Motor neuron (in vitro differentiated cells): ENCODE measurements around the gene ATP6V0D1. TPM values are rescaled to one million over a fixed set of nuclear protein-coding genes. Genes with fewer than 3 reads are reported as not detected.

Experiments used
- ATAC-seq, 8 experiments: fragments of 200-7000 bp; cut with Tn5 transposase; replicated peaks in 6 of 8; 2 replicates each; pipeline ENCODE4 v1.8.0; 2021; ENCODE audit warnings: mild to moderate bottlenecking in 8 of 8, moderate library complexity in 8 of 8
- H3K27ac ChIP-seq, 2 donors: fragments of 250-450 bp; sonication (Bioruptor Pico); 2 replicates each; pipeline ENCODE4 v1.9.0; 2021; ENCODE audit warnings: antibody characterized with exemption in 2 of 2, mild to moderate bottlenecking in 2 of 2, moderate library complexity in 1 of 2
- H3K4me1 ChIP-seq, 2 donors: fragments of 250-450 bp; sonication (Bioruptor Pico); replicated peaks in 1 of 2; 2 replicates each; pipeline ENCODE4 v1.6.1; 2021; ENCODE audit warnings: antibody characterized with exemption in 2 of 2, mild to moderate bottlenecking in 2 of 2, moderate library complexity in 1 of 2
- H3K4me3 ChIP-seq, 5 donors: fragments of 250-450 bp; sonication (Bioruptor Pico); 2 replicates each; pipeline ENCODE4 v1.9.0; 2021; ENCODE audit warnings: antibody characterized with exemption in 5 of 5, mild to moderate bottlenecking in 5 of 5, moderate library complexity in 4 of 5
- WGBS, 10 experiments: fragments of 450-650 bp; shearing (Covaris generic); methylation state at CpG; one replicate each; pipeline ENCODE4 v1.0.0; 2022; 5-methylcytosine and 5-hydroxymethylcytosine counted together
- in situ Hi-C, 9 experiments: fragments of 400-800 bp; cut with MboI; loops; one replicate each; pipeline ENCODE4 v1.15.0; 2021; ENCODE audit warnings: low sequenced_read_pairs in 9 of 9, low pct_unique_long_range_greater_than_20kb in 2 of 9; ENCODE audit not compliant: unreplicated experiment in 9 of 9
- total RNA-seq, 8 experiments: library from RNA; unstranded; fragments of 300-600 nt; gene quantifications; 2 replicates each; pipeline versions ENCODE4 v1.2.3 to v1.2.4, GENCODE V29; 2022

ATP6V0D1 gene
- total RNA-seq, 8 experiments from 2014 or later, result 56.6 to 139 (median 69.4) TPM

DNA sequence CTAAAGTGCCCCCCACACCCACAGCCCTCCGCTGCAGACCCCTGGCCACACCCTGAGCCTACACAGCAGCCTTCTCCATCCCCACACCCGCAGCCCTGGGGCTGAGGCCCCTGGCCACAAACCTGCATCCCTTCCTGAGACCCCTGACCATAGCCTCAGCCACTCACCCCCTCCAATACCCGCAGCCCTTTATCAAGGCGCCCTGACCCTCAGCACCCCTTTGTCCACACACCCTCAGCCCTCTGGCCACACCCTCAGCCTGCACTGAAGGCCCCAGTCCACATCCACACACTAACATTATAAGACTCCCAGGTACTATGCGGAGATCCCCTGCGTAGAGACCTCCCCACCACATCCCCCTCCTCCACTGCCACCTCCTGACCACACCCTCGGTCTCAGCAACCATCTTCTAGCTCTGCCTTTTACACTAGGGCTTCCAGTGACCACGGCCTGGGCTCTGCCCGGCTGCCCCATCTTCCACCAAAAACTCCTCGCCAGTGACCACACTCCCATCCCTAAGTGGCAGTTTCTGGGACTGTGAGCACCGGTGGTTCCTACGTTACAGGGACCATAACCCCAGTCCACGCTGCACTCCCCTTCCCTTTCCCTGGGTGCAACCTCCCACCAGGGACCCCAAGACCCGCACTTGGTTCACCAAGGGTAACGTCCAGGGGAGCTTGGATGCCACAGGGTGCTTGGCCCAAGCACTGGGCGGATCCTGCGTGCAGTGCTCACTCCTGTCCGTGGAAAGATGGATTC lies 88.5 kb downstream of the ATP6V0D1 start:
- 40 to 100% (median 75%) methylated on average over 1 to 4 of the region's 18 CpGs; no CpG with 5 or more reads in 4 of the 10 experiments for WGBS, 10 experiments
- peaks cover 52 to 63% of the 10 kb centered on the region in 2 donors for H3K4me1 ChIP-seq
- no peak for ATAC-seq
- peak overlapping the region; percentile 33 to 51 (median 41) for H3K4me3 ChIP-seq
- H3K27ac ChIP-seq, result peak overlapping the region; percentile 59 to 73
- in situ Hi-C loops, result no loop called here

DNA sequence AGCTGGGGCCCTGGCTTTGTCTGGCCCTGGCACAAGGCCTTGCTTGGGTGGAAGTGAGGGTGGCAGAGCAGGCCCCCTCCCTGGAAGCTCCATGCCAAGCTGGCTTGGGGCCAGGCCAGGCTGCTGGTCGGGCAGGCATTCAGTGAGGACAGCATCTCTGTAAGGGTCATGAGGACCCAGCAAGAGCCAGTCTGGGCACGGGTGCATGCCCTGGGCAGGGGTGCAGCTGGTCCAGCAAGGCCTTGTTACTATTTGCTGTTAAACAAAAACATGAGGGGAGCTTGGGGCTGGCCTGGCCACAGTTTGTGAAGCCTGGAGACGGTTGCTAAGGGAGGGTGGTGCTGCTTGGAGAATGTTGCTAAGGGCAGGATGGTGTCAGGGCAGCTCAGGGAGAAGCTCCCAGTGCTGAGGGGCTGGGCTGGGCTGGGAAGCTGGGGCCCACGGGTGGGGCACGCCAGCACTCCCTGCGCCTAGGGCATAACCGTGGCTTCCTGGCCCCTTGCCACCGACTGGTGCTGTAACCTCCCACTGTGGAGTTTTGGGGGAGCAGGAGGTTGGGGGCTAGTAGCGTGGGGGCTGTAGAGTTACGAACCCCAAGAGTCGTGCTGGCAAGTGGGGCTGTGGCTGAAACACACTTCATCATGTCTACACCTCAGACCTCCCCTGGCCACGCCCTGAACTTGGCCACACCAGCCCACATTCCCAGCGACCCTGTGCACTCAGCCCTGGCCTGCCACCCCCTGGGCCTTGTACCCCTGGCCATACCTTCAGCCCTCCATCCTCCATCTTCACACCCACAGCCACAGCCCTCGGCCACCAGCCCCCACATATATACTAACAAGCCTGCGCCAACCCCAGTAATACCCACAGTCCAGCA lies 89.3 kb downstream of the ATP6V0D1 start:
- peaks cover 44 to 56% of the 10 kb centered on the region in 2 donors for H3K4me1 ChIP-seq
- in situ Hi-C loops, result no loop called here
- peak overlapping the region; percentile 59 to 73 for H3K27ac ChIP-seq
- peak in 7 of 8 experiments; percentile 7 to 50 (median 41) for ATAC-seq
- peak overlapping the region in 4 of 5 donors; percentile 33 to 51 (median 44) for H3K4me3 ChIP-seq
- 0 to 89% (median 66%) methylated on average over 1 to 5 of the region's 15 CpGs; no CpG with 5 or more reads in 4 of the 10 experiments for WGBS, 10 experiments

DNA sequence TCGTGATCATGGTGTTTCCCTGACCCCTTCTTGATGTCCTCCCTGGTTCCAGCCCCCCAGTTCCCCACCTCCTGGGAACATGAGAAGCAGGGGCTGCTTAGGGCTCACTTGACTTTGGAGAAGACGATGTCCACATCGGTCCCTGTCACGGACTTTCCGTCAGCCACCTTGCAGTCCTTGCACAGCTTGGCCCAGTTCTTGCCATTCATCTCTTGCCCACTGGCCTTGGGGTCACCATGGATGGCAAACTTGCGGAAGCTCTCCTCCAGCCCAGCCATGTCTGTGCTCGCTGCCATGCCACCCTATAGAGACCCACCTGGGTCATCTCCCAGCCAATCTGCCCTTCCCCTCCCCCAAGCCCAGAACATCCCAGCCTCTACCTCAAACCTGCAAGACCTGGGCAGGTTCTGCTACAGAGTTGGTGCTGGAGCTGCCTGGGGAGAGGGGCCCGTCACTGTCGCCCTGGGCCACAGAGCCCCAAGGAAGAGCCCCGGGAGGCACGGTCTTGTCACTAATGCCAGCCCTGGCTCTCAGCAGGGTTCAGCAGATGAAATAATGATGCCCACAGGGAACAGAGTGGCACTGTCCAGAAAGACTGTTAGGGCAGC lies 90.0 kb downstream of the ATP6V0D1 start:
- no peak overlapping the region for H3K27ac ChIP-seq
- no peak for ATAC-seq
- H3K4me3 ChIP-seq, result no peak overlapping the region
- WGBS, 10 experiments, result 86 to 100% (median 96%) methylated on average over 1 to 6 of the region's 11 CpGs; no CpG with 5 or more reads in 5 of the 10 experiments
- in situ Hi-C loops, result no loop called here
- H3K4me1 ChIP-seq, result peaks cover 40 to 55% of the 10 kb centered on the region in 2 donors

DNA sequence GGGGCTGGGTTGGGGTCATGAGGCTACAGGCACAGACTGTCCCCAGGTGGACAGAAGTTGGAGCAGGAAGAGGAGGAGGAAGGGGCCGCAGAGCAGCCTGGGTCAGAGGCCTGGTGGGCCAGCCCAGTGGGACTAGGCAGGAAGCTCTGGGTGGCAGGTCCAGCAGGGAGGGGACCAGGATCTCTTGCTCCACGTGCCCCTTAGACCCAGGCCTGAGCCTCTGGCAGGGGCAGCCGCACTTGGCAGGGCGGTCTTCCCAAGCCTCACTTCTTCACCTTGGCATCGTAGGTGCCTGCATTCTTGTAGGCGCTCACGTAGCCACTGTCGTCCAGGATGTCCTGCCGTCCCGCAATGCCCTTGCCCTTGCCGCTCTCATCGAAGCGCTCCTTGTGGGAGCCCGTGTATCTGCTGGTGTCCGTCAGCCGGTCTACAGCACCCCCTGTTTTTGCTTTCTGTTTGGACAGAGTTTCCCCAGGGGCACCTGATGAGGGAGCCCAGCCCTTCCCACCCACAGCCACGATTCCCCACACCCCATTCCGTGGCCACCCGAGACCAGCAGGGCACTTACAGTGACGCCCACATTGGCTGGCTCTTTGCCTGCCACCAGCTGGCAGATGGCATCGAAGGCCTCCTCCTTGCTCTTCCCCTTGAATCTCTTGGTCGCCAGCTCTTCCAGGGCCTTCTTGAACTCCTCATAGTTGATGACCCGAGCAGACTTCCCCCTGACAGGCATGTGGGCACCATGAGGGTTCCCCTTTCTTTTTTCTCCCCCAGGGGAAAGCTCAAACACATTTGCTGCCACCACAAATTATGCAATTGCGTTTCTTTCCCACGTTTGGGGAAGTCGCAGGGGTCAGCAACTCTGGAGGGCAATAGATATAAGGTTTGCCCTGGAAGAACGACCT lies 90.8 kb downstream of the ATP6V0D1 start:
- WGBS, 10 experiments, result 76 to 100% (median 93%) methylated on average over 2 to 12 of the region's 27 CpGs; no CpG with 5 or more reads in 3 of the 10 experiments
- in situ Hi-C loops, result no loop called here
- ATAC-seq, result no peak
- no peak overlapping the region for H3K27ac ChIP-seq
- peaks cover 33 to 47% of the 10 kb centered on the region in 2 donors for H3K4me1 ChIP-seq
- no peak overlapping the region for H3K4me3 ChIP-seq

DNA sequence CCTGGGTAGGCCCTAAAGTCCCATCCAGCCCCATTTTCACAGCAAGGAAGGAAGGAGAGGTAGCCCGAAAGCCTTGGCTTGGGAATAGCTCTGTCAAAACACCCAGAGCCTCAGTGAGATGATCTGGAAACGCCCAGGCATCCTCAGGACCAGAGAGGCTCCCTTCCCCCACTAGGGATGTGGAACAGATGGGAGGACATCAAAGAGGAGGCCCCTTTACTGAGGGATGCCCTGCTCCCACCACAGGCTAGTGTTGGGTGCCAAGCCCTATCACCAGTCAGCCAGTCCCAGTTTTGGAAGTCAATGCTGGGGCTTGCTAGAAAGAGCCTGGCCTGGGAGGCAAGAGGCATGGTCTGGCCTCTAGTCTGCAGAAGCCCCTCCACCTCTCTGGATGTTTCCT lies 92.4 kb downstream of the ATP6V0D1 start:
- Histone ChIP-seq H3K4me3 (no peak overlapping the region), H3K27ac (no peak overlapping the region), H3K4me1 (peaks cover 28 to 32% of the 10 kb centered on the region in 2 donors)
- no peak for ATAC-seq
- WGBS, 10 experiments, result 83 to 100% (median 92%) methylated on average over 1 to 2 of the region's 2 CpGs; no CpG with 5 or more reads in 7 of the 10 experiments
- in situ Hi-C loops, result no loop called here

DNA sequence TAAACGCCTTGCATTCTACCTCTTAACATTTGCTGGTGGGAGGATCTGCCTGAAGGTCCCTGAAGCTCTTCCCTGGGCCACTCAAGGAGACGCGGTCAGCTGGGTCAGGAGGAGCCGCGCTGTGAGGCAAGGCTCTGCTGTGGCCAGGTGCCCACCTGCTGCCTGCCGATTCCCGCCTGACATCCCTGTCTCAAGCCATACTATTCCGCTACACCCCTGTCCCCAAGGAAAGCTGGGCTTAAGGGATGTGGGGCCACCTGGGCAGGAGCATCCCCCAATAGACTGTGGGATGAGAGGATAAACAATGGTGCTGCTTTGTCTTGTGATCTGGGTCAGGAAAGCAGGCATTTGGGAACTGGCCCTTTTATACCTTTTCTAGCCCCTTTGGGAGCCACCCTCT lies 92.8 kb downstream of the ATP6V0D1 start:
- H3K4me3 ChIP-seq, result no peak overlapping the region
- 90 to 96% (median 94%) methylated on average over 3 to 4 of the region's 8 CpGs; no CpG with 5 or more reads in 6 of the 10 experiments for WGBS, 10 experiments
- H3K4me1 ChIP-seq, result peaks cover 29 to 30% of the 10 kb centered on the region in 2 donors
- ATAC-seq, result no peak
- in situ Hi-C loops, result no loop called here
- no peak overlapping the region for H3K27ac ChIP-seq

Other genes starting within 250 kb of the ATP6V0D1 start
- gene FHOD1, start 233.7 kb downstream of the ATP6V0D1 start, total RNA-seq, result 10 to 100 TPM in 7 of 8 experiments, 1 to 10 TPM in 1; 5.5 to 26.8 (median 12.1) TPM
- gene SLC9A5, start 232.2 kb downstream of the ATP6V0D1 start, total RNA-seq, result 1 to 10 TPM in 7 of 8 experiments, under 1 TPM in 1; 0.92 to 2.4 (median 1.4) TPM
- gene PLEKHG4, start 201.6 kb downstream of the ATP6V0D1 start, total RNA-seq, result 10 to 100 TPM in 2 of 8 experiments, 1 to 10 TPM in 6; 1.4 to 39.0 (median 5.6) TPM
- 1 to 10 TPM in 3 of 8 experiments, under 1 TPM in 5; 0.15 to 1.8 (median 0.90) TPM for gene KCTD19, start 154.4 kb downstream of the ATP6V0D1 start, total RNA-seq
- gene LRRC36, start 154.3 kb downstream of the ATP6V0D1 start, total RNA-seq, result 1 to 10 TPM in 2 of 8 experiments, under 1 TPM in 2, not detected in 4; 0.43 to 1.5 (median 1.0) TPM
- gene TPPP3, start 87.7 kb downstream of the ATP6V0D1 start, total RNA-seq, result 100 to 1,000 TPM in 1 of 8 experiments, 10 to 100 TPM in 4, 1 to 10 TPM in 2, under 1 TPM in 1; 0.85 to 247 (median 33.2) TPM
- 10 to 100 TPM in 1 of 8 experiments, 1 to 10 TPM in 7; 3.4 to 14.6 (median 4.6) TPM for gene ZDHHC1, start 64.7 kb downstream of the ATP6V0D1 start, total RNA-seq
- 10 to 100 TPM in 4 of 8 experiments, 1 to 10 TPM in 3, under 1 TPM in 1; 0.64 to 17.4 (median 6.8) TPM for gene HSD11B2, start 50.0 kb downstream of the ATP6V0D1 start, total RNA-seq
- gene AGRP, start 2.4 kb upstream of the ATP6V0D1 start, total RNA-seq, result under 1 TPM in 3 of 8 experiments, not detected in 5; 0.27 to 0.81 (median 0.66) TPM
- gene RIPOR1, start 47.7 kb upstream of the ATP6V0D1 start, total RNA-seq, result 10 to 100 TPM; 11.2 to 35.5 (median 19.4) TPM
- 10 to 100 TPM; 19.6 to 47.6 (median 31.2) TPM for gene CTCF, start 81.4 kb upstream of the ATP6V0D1 start, total RNA-seq
- gene CARMIL2, start 164.0 kb upstream of the ATP6V0D1 start, total RNA-seq, result 1 to 10 TPM in 6 of 8 experiments, under 1 TPM in 2; 0.66 to 6.9 (median 2.9) TPM
- 10 to 100 TPM in 7 of 8 experiments, 1 to 10 TPM in 1; 7.1 to 31.2 (median 20.4) TPM for gene ACD, start 179.1 kb upstream of the ATP6V0D1 start, total RNA-seq
- gene PARD6A, start 179.8 kb upstream of the ATP6V0D1 start, total RNA-seq, result 10 to 100 TPM in 4 of 8 experiments, 1 to 10 TPM in 3, not detected in 1; 2.5 to 14.2 (median 12.4) TPM
- gene ENKD1, start 185.6 kb upstream of the ATP6V0D1 start, total RNA-seq, result 10 to 100 TPM; 10.8 to 26.0 (median 17.4) TPM
- gene C16orf86, start 185.7 kb upstream of the ATP6V0D1 start, total RNA-seq, result 1 to 10 TPM; 1.9 to 4.9 (median 2.9) TPM
- 10 to 100 TPM; 13.1 to 48.8 (median 30.5) TPM for gene GFOD2, start 238.2 kb upstream of the ATP6V0D1 start, total RNA-seq